CD8-positive, alpha-beta memory T cell (primary cell): Measurements from ENCODE around the gene AIF1L. TPM values are rescaled to one million over a fixed set of nuclear protein-coding genes. Genes with fewer than 3 reads are reported as not detected.

Experiments used
- CTCF ChIA-PET: fragments of 350-600 bp; sonication (Branson Sonifier 250); formaldehyde crosslinking; loops from one replicate; lab custom pipeline; 2021; ENCODE audit warnings: antibody characterized with exemption; lab: Charles Lee
- POLR2A ChIA-PET: fragments of 350-600 bp; sonication (Branson Sonifier 250); formaldehyde crosslinking; loops from one replicate; lab custom pipeline; 2021; ENCODE audit warnings: antibody characterized with exemption; lab: Charles Lee
- DNase-seq, 5 donors: peaks; one replicate each; pipeline versions ENCODE4 v3.0.0 to v3.0.0-alpha.2; 2020 to 2022; ENCODE audit warnings: mixed read lengths in 1 of 5
- H3K27ac ChIP-seq: one replicate; pipeline ENCODE4 v1.7.0; 2013; ENCODE audit warnings: low read depth, mild to moderate bottlenecking, low read length, moderate library complexity
- H3K27me3 ChIP-seq: 2 replicates; pipeline ENCODE4 v1.7.0; 2013; ENCODE audit warnings: low read length, mild to moderate bottlenecking; ENCODE audit not compliant: insufficient read depth, poor library complexity, severe bottlenecking
- H3K36me3 ChIP-seq: 2 replicates; pipeline ENCODE4 v1.7.0; 2013; ENCODE audit warnings: mild to moderate bottlenecking, low read length, moderate library complexity; ENCODE audit not compliant: insufficient read depth
- H3K4me1 ChIP-seq: 2 replicates; pipeline ENCODE4 v1.7.0; 2013; ENCODE audit warnings: mild to moderate bottlenecking, low read length, moderate library complexity; ENCODE audit not compliant: insufficient read depth
- H3K4me3 ChIP-seq: 2 replicates; pipeline ENCODE4 v1.7.0; 2013; ENCODE audit warnings: mild to moderate bottlenecking, low read length
- H3K9me3 ChIP-seq: 2 replicates; pipeline ENCODE4 v1.7.0; 2013; ENCODE audit warnings: mild to moderate bottlenecking, low read length
- H3K27ac Mint-ChIP-seq, 8 donors: one replicate each; pipeline ENCODE4 v1.8.0; 2020 to 2021; ENCODE audit warnings: mixed read lengths in 8 of 8, mild to moderate bottlenecking in 6 of 8, inconsistent platforms in 3 of 8, moderate library complexity in 3 of 8
- H3K27me3 Mint-ChIP-seq, 2 donors: one replicate each; pipeline ENCODE4 v1.8.0; 2020 to 2021; ENCODE audit warnings: mixed read lengths in 2 of 2, mild to moderate bottlenecking in 1 of 2, moderate library complexity in 1 of 2
- H3K36me3 Mint-ChIP-seq, 3 donors: one replicate each; pipeline ENCODE4 v1.8.0; 2020 to 2021; ENCODE audit warnings: mixed read lengths in 3 of 3, inconsistent platforms in 1 of 3, mild to moderate bottlenecking in 1 of 3
- H3K4me1 Mint-ChIP-seq, 3 donors: one replicate each; pipeline ENCODE4 v1.8.0; 2020 to 2021; ENCODE audit warnings: mixed read lengths in 3 of 3, inconsistent platforms in 1 of 3, mild to moderate bottlenecking in 1 of 3
- H3K4me3 Mint-ChIP-seq, 7 donors: one replicate each; pipeline ENCODE4 v1.8.0; 2020 to 2021; ENCODE audit warnings: mixed read lengths in 7 of 7, mild to moderate bottlenecking in 6 of 7, moderate library complexity in 4 of 7, inconsistent platforms in 2 of 7
- H3K9me3 Mint-ChIP-seq, 5 donors: one replicate each; pipeline ENCODE4 v1.8.0; 2020 to 2022; ENCODE audit warnings: mixed read lengths in 5 of 5, mild to moderate bottlenecking in 3 of 5, moderate library complexity in 2 of 5, inconsistent platforms in 1 of 5
- polyA plus RNA-seq: library from polyadenylated mRNA; unstranded; fragments of 300-500 nt; fragmentation: Illumina TruSeq; gene quantifications from one replicate; pipeline ENCODE4 v1.2.3, GENCODE V29; 2021
- total RNA-seq, 2 experiments: library from RNA; stranded (reverse); gene quantifications; one replicate each; pipeline ENCODE4 v1.2.3, GENCODE V29; 2021

The AIF1L gene
- total and polyA plus RNA-seq, 3 experiments from 2014 or later: 0.27 to 0.48 TPM; not detected in 1

- no peak for DNase-seq
- Histone ChIP-seq H3K36me3 (no peaks in the 10 kb centered on the region), H3K4me1 (no peaks in the 10 kb centered on the region), H3K27ac (no peak overlapping the region), H3K9me3 (no peaks in the 10 kb centered on the region), H3K4me3 (no peak overlapping the region), H3K27me3 (peaks cover 38% of the 10 kb centered on the region)
- Mint-ChIP-seq H3K36me3 (no peaks in the 10 kb centered on the region), H3K4me3 (no peak overlapping the region), H3K27ac (no peak overlapping the region), H3K9me3 (no peaks in the 10 kb centered on the region), H3K27me3 (peaks cover 5 to 9% of the 10 kb centered on the region in 2 donors), H3K4me1 (no peaks in the 10 kb centered on the region)
- ChIA-PET POLR2A (no interaction called here), CTCF (no interaction called here)
These were observed 42.4 kb upstream of the AIF1L start for GRCh38 chr9:131053896-131054295.

GRCh38 chr9:131056781-131057506, 39.4 kb upstream of the AIF1L start:
- H3K36me3 ChIP-seq: no peaks in the 10 kb centered on the region
- Mint-ChIP-seq H3K9me3 (no peaks in the 10 kb centered on the region), H3K36me3 (no peaks in the 10 kb centered on the region), H3K4me3 (no peak overlapping the region), H3K27me3 (peaks cover 0 to 5% of the 10 kb centered on the region in 2 donors), H3K27ac (no peak overlapping the region), H3K4me1 (no peaks in the 10 kb centered on the region)
- no peak overlapping the region for H3K27ac ChIP-seq
- H3K4me3 ChIP-seq: no peak overlapping the region
- H3K9me3 ChIP-seq: no peaks in the 10 kb centered on the region
- no peak for DNase-seq
- CTCF ChIA-PET: interaction anchor here (1.0 to 3.4 kb wide), 5 partner anchors 8 to 356 kb away, joined by 3 to 24 read pairs (median 3); no protein-coding TSS in a partner anchor
- H3K27me3 ChIP-seq: peaks cover 22% of the 10 kb centered on the region
- H3K4me1 ChIP-seq: no peaks in the 10 kb centered on the region
- POLR2A ChIA-PET: interaction anchor here (0.6 kb wide), 1 partner anchor 776 kb away, joined by 4 read pairs; no protein-coding TSS in a partner anchor

GRCh38 chr9:131060900-131061630, 35.3 kb upstream of the AIF1L start:
- CTCF ChIA-PET: no interaction called here
- Mint-ChIP-seq H3K9me3 (peaks cover 0 to 3% (median 0%) of the 10 kb centered on the region in 5 donors), H3K27ac (no peak overlapping the region), H3K4me3 (no peak overlapping the region), H3K4me1 (no peaks in the 10 kb centered on the region), H3K27me3 (peaks cover 0 to 4% of the 10 kb centered on the region in 2 donors), H3K36me3 (no peaks in the 10 kb centered on the region)
- no peaks in the 10 kb centered on the region for H3K9me3 ChIP-seq
- POLR2A ChIA-PET: no interaction called here
- no peak overlapping the region for H3K27ac ChIP-seq
- H3K36me3 ChIP-seq: no peaks in the 10 kb centered on the region
- H3K4me3 ChIP-seq: no peak overlapping the region
- no peak for DNase-seq
- peaks cover 27% of the 10 kb centered on the region for H3K27me3 ChIP-seq
- no peaks in the 10 kb centered on the region for H3K4me1 ChIP-seq

GRCh38 chr9:131062969-131063368, 33.4 kb upstream of the AIF1L start:
- POLR2A ChIA-PET: no interaction called here
- Histone ChIP-seq H3K27ac (no peak overlapping the region), H3K4me3 (no peak overlapping the region), H3K4me1 (no peaks in the 10 kb centered on the region), H3K9me3 (no peaks in the 10 kb centered on the region), H3K36me3 (no peaks in the 10 kb centered on the region), H3K27me3 (peaks cover 27% of the 10 kb centered on the region)
- peaks cover 0 to 3% (median 0%) of the 10 kb centered on the region in 5 donors for H3K9me3 Mint-ChIP-seq
- peak overlapping the region in 1 of 8 donors; percentile 30 for H3K27ac Mint-ChIP-seq
- H3K36me3 Mint-ChIP-seq: no peaks in the 10 kb centered on the region
- no peak overlapping the region for H3K4me3 Mint-ChIP-seq
- CTCF ChIA-PET: interaction anchor here (1.2 kb wide), 1 partner anchor 274 kb away, joined by 3 read pairs; no protein-coding TSS in a partner anchor
- peaks cover 0 to 7% of the 10 kb centered on the region in 2 donors for H3K27me3 Mint-ChIP-seq
- DNase-seq: no peak
- H3K4me1 Mint-ChIP-seq: no peaks in the 10 kb centered on the region

- DNase-seq: no peak
- Histone ChIP-seq H3K36me3 (no peaks in the 10 kb centered on the region), H3K4me1 (no peaks in the 10 kb centered on the region), H3K9me3 (no peaks in the 10 kb centered on the region), H3K27ac (no peak overlapping the region), H3K27me3 (peaks cover 28% of the 10 kb centered on the region), H3K4me3 (no peak overlapping the region)
- H3K36me3 Mint-ChIP-seq: no peaks in the 10 kb centered on the region
- ChIA-PET CTCF (no interaction called here), POLR2A (no interaction called here)
- H3K4me3 Mint-ChIP-seq: no peak overlapping the region
- H3K9me3 Mint-ChIP-seq: peaks cover 0 to 3% (median 0%) of the 10 kb centered on the region in 5 donors
- H3K27me3 Mint-ChIP-seq: peaks cover 5 to 7% of the 10 kb centered on the region in 2 donors
- no peak overlapping the region for H3K27ac Mint-ChIP-seq
- no peaks in the 10 kb centered on the region for H3K4me1 Mint-ChIP-seq
These were observed 30.7 kb upstream of the AIF1L start for GRCh38 chr9:131065599-131065998.

- no peaks in the 10 kb centered on the region for H3K36me3 ChIP-seq
- Mint-ChIP-seq H3K4me1 (no peaks in the 10 kb centered on the region), H3K9me3 (peaks cover 0 to 3% (median 0%) of the 10 kb centered on the region in 5 donors), H3K27ac (no peak overlapping the region), H3K36me3 (no peaks in the 10 kb centered on the region), H3K27me3 (peaks cover 5% of the 10 kb centered on the region in 2 donors), H3K4me3 (no peak overlapping the region)
- POLR2A ChIA-PET: no interaction called here
- H3K27me3 ChIP-seq: peaks cover 33% of the 10 kb centered on the region
- H3K9me3 ChIP-seq: no peaks in the 10 kb centered on the region
- no peak overlapping the region for H3K4me3 ChIP-seq
- no peaks in the 10 kb centered on the region for H3K4me1 ChIP-seq
- no peak overlapping the region for H3K27ac ChIP-seq
- CTCF ChIA-PET: no interaction called here
- no peak for DNase-seq
These were observed 28.7 kb upstream of the AIF1L start for GRCh38 chr9:131067625-131068024.

- Histone ChIP-seq H3K36me3 (no peaks in the 10 kb centered on the region), H3K27ac (no peak overlapping the region), H3K9me3 (no peaks in the 10 kb centered on the region), H3K27me3 (peaks cover 33% of the 10 kb centered on the region), H3K4me1 (no peaks in the 10 kb centered on the region), H3K4me3 (no peak overlapping the region)
- H3K4me1 Mint-ChIP-seq: no peaks in the 10 kb centered on the region
- no peaks in the 10 kb centered on the region for H3K36me3 Mint-ChIP-seq
- H3K27me3 Mint-ChIP-seq: peaks cover 5% of the 10 kb centered on the region in 2 donors
- H3K9me3 Mint-ChIP-seq: peaks cover 0 to 3% (median 0%) of the 10 kb centered on the region in 5 donors
- POLR2A ChIA-PET: no interaction called here
- CTCF ChIA-PET: no interaction called here
- H3K27ac Mint-ChIP-seq: peak overlapping the region in 1 of 8 donors; percentile 32
- no peak for DNase-seq
- no peak overlapping the region for H3K4me3 Mint-ChIP-seq
These were observed 28.1 kb upstream of the AIF1L start for GRCh38 chr9:131068076-131068816.
